AG10803 (cell line): ENCODE data around the gene VPS41.
A peak's percentile ranks its signal among the peaks of the same experiment; 100 is the strongest.

Experiments used
- DNase-seq: peaks from one replicate; pipeline ENCODE4 v3.0.0; 2010; ENCODE audit warnings: low read depth
- H3K4me3 ChIP-seq: 2 replicates; pipeline ENCODE4 v1.5.1; 2011; ENCODE audit warnings: mild to moderate bottlenecking, low read length, control low read depth
- TF ChIP-seq, protein P1 (sequence below): conservative IDR thresholded peaks from 2 replicates; pipeline ENCODE4 v1.5.1; 2011; ENCODE audit warnings: mild to moderate bottlenecking, low read length, control low read depth, inconsistent platforms

The VPS41 gene

DNA sequence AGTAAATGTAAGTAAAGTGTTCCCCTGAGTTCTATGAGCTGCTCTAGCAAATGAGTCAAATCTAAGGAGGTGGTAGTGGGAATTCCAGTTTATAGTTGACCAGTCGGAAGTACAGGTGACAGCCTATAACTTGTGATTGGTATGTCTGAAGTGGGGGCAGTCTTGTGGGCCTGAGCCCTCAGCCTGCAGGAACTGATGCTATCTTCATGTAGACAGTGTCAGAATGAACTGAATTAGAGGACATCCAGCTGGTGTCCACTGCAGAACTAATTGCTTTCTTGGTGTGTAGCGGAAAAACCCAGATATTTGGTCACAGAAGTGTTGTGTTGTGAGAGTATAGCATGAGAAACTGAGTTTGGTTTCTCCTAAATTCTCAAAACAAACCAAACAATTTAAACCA lies 150.0 kb downstream of the VPS41 start:
- TF ChIP-seq, protein P1, sequence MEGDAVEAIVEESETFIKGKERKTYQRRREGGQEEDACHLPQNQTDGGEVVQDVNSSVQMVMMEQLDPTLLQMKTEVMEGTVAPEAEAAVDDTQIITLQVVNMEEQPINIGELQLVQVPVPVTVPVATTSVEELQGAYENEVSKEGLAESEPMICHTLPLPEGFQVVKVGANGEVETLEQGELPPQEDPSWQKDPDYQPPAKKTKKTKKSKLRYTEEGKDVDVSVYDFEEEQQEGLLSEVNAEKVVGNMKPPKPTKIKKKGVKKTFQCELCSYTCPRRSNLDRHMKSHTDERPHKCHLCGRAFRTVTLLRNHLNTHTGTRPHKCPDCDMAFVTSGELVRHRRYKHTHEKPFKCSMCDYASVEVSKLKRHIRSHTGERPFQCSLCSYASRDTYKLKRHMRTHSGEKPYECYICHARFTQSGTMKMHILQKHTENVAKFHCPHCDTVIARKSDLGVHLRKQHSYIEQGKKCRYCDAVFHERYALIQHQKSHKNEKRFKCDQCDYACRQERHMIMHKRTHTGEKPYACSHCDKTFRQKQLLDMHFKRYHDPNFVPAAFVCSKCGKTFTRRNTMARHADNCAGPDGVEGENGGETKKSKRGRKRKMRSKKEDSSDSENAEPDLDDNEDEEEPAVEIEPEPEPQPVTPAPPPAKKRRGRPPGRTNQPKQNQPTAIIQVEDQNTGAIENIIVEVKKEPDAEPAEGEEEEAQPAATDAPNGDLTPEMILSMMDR: no peak
- H3K4me3 ChIP-seq: no peak overlapping the region
- DNase-seq: no peak

DNA sequence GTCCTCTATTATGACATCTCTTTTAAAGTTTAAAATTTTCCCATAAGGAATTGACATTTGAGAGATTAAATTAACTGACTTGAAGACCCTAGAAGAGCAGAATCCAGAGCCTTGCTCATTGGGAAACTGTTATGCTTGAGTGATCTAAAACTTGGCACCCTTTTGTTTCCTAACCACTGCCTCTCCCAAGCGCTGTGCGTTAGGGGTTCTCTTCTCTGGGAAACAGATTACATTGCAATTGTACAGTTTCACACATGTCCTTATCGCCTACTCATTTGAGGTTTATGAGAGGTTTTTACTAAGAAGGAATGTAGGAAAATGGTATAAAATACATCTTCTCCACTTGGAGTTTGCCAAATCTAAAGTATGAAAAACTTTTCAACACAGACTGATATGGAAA lies 151.1 kb downstream of the VPS41 start:
- TF ChIP-seq, protein P1: no peak
- no peak for DNase-seq

DNA sequence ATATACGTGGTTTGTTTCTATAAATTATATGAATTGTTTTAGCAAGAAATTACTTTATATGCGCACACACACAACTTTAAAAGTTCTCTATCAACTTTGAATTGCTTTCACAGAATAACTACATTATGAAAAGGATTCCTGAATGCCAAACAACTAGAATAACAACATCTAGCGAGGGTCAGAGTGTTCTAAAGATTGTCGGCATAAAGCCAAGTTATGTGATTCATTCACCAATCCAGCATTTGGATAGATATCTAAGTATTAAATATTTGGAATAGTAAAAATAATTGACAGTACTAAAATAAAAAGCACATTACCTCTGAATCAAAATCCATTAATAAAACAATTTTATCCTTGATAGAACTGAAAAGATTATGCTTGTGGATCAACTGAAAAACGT lies 152.5 kb downstream of the VPS41 start:
- peak; percentile 8 for DNase-seq
- no peak overlapping the region for H3K4me3 ChIP-seq

More for the DNA sequence above, 151.1 kb downstream of the VPS41 start:
- H3K4me3 ChIP-seq: no peak overlapping the region

DNA sequence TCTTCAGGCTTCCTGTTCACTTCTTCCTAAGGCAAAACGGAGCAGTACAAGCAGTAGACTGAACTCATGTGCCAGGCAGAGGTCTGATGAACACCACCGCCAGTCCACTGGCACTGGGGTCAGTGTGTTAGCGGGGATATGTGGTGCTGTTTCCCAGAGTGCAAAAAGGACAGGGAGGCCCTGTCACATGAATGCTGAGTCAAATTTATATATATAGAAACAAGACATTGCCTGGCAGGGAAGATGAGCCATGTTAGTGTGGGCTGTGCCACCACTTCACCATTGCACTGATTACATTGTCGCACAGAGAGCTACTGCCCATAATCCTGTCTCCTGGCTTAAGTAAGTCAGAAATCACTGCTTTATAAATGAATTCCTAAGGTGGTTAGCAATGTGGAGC lies 155.6 kb downstream of the VPS41 start:
- H3K4me3 ChIP-seq: no peak overlapping the region
- TF ChIP-seq, protein P1: no peak
- DNase-seq: no peak

More for the DNA sequence above, 152.5 kb downstream of the VPS41 start:
- TF ChIP-seq, protein P1: no peak

DNA sequence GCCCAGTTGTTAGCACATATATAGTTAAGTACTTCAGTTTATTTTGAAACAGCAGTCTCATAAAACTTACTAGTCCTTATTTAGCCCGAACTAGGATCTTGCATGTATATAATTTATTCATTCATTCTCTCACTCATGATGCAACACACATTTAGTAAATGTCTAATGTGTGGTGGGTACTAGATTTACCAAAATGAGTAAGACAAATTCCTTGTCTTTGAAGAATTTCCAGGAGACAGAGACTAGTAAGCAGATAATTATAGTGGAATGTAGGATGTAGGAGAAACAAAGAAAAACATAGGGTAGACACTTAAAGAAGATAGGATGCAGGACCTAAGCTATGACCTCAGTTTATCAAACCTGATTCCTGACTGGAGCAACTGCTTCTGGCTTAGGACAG lies 157.6 kb downstream of the VPS41 start:
- no peak overlapping the region for H3K4me3 ChIP-seq
- TF ChIP-seq, protein P1: no peak
- peak; percentile 53 for DNase-seq

DNA sequence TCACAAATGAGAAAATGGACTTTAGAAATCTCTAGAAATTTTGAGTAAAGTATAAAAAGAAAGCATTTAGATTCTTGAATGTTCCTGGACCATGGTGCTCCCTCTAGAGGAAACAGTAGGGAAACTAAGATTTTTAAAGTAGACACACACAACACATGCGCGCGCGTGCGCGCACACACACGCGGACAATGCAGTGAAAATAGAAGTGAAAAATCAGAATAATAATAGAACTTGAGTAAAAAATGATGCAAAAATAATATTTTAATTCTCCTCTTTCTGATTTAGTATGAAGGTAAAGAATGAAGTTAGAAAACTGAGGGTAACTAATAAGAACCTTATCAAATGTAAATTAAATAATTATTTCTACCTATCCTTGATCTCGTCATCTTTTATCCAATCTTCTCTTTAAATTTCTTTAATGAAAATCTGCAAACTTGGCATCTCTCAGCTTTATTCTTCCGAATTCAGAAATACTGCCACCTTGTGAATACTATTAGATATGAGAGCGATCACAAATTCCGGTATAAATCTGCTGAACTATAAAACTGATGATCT lies 160.9 kb downstream of the VPS41 start:
- peak; percentile 27 for DNase-seq
- TF ChIP-seq, protein P1: peak; percentile 52
- H3K4me3 ChIP-seq: no peak overlapping the region

DNA sequence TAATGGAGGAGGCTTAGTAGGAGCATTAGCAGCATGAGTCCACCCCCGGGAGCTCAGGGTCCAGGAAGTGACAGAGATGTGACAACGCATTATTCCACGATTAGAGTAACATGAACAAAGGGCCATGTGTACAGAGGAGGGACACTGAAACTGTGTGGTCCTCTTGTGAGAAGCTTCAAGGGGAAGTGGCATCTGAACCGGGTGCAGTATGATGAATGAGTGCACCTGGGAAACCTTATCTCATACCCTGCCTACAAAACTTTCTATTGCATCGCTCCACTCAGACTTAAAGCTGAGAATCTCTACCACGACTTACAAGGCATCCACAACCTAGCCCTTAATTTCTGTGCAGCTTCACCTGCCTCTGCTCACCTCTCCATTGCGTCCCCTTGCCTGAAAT lies 162.6 kb downstream of the VPS41 start:
- no peak for DNase-seq
- H3K4me3 ChIP-seq: no peak overlapping the region
- TF ChIP-seq, protein P1: no peak
